Neuron (in vitro differentiated cells): ENCODE data around the gene LAMTOR1.

ENCODE experiments used
- H2AFZ ChIP-seq: one replicate; pipeline ENCODE4 v1.6.1; 2013; ENCODE audit warnings: low read depth, mild to moderate bottlenecking, inconsistent platforms, low read length, moderate library complexity
- H3K27me3 ChIP-seq: one replicate; pipeline ENCODE4 v1.6.1; 2013; ENCODE audit warnings: low read length; ENCODE audit not compliant: insufficient read depth
- H3K36me3 ChIP-seq: one replicate; pipeline ENCODE4 v1.6.1; 2013; ENCODE audit warnings: low read length; ENCODE audit not compliant: insufficient read depth
- H3K4me1 ChIP-seq: one replicate; pipeline ENCODE4 v1.6.1; 2013; ENCODE audit warnings: low read length; ENCODE audit not compliant: insufficient read depth
- H3K4me3 ChIP-seq: 2 replicates; pipeline ENCODE4 v1.5.1; 2013; ENCODE audit warnings: mild to moderate bottlenecking, low read length, moderate library complexity
- H3K9me3 ChIP-seq: one replicate; pipeline ENCODE4 v1.6.1; 2013; ENCODE audit warnings: low read length

LAMTOR1 gene

DNA sequence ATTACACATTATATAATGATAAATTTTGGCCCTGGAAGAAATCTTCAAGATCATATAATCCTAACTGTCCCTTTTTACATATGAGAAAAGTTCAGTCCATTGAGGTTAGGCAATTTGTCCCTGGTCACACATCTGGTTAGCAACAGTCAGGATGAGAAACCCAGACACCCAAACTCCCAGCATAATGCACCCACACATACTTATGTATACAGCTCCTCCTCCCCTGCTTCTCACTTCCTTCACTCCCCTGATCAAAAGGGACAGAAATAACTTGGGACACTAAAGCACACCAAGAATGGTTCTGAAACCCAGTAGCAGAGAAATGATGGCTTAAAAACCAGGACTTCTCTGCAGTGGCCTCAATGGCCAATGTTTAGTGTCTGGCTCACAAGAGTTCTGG lies 33.9 kb downstream of the LAMTOR1 start:
- Histone ChIP-seq H3K9me3 (no peaks in the 10 kb centered on the region), H3K36me3 (peaks cover 12% of the 10 kb centered on the region), H2AFZ (no peak overlapping the region), H3K27me3 (no peaks in the 10 kb centered on the region), H3K4me1 (peaks cover 18% of the 10 kb centered on the region), H3K4me3 (no peak overlapping the region)

DNA sequence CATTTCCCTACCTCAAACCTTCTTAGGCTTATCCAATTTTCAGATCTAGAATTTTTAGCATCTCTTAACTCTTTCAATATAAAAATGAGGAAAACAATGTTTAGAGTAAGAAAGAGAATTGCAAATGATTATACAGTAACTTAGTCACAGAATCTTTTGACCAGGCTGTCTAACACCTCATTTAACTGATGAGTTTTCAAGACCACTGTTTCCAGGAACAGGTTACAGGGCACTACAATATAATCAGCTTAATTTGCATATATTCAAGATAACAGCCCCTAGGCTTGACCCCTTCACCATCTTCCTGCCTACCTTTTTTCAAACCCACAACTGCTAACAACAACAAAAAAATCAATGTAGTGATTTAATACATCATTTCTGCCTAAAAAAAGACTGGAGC lies 35.4 kb downstream of the LAMTOR1 start:
- peaks cover 17% of the 10 kb centered on the region for H3K4me1 ChIP-seq
- no peaks in the 10 kb centered on the region for H3K27me3 ChIP-seq
- H3K36me3 ChIP-seq, result peaks cover 12% of the 10 kb centered on the region

DNA sequence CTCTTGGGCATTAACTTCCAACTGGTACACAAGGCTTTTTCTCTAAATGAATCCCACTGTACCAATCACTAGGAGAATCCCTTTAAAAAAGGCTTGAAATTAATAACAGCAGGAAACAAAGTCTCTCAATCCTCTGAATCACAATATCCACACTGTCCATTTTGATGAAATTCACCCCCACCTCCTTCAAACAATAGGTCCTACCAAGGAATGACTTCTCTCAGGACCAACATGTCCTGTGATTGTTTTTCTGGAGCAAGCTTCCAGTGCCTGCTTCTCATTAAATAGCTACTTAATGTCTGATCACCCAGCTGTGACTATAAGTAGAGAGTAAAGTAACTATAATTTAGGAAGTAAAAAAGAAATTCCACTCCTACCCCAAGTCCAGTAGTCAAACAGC lies 35.8 kb downstream of the LAMTOR1 start:
- peaks cover 12% of the 10 kb centered on the region for H3K36me3 ChIP-seq
- H3K9me3 ChIP-seq, result no peaks in the 10 kb centered on the region
- peaks cover 13% of the 10 kb centered on the region for H3K4me1 ChIP-seq
- no peaks in the 10 kb centered on the region for H3K27me3 ChIP-seq
- H3K4me3 ChIP-seq, result no peak overlapping the region
- no peak overlapping the region for H2AFZ ChIP-seq

More for the DNA sequence above, 35.4 kb downstream of the LAMTOR1 start:
- Histone ChIP-seq H3K9me3 (no peaks in the 10 kb centered on the region), H3K4me3 (no peak overlapping the region), H2AFZ (no peak overlapping the region)

DNA sequence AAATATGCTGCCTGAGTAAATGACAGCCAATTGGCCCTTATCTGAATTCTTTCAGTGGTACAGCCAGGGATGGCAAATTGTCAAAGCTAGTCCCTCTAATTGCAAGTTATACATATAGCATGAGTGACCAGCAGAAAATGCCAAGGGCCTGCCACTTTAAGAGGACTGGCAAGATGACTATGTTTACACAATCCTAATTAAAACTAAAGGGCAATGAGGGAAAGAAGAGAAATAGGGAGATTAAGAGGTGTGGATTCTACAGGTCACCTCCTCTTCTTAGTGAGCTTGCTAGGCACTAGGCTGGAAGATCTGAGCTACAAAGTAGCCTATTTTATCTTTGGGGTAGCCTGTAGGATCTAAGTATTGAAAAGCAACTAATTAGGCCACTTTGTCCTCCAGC lies 36.2 kb downstream of the LAMTOR1 start:
- Histone ChIP-seq H3K4me1 (peaks cover 9% of the 10 kb centered on the region), H2AFZ (no peak overlapping the region), H3K9me3 (no peaks in the 10 kb centered on the region), H3K36me3 (peaks cover 15% of the 10 kb centered on the region), H3K4me3 (no peak overlapping the region), H3K27me3 (no peaks in the 10 kb centered on the region)

DNA sequence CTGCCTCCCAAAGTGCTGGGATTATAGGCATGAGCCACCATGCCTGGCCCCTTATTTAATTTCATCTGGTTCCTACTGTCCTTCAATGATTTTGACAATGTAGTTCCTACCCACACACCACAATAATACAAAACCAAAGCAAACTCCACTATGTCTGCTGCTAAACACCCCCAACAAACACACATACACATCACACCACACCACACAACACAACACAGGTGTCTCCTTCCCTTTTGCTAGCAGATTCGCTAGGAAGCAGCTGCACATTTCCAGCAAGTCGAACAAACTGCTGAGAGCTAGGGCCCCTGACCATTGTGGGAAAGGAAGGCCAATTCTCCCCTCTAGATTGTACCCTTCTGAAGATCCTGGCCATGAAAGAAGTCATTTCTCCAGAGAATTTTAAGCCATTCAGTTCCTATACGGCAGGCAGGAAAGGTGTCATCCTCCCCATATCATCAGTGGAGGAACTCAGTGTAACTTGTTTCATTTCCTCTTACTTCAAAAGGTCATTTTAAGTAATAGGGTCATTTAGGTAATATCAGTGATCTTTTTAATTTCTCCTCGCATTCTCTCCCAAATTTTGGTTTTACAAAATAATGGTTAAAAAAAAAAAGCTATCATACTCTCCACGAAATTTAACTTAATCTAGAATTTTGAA lies 41.2 kb downstream of the LAMTOR1 start:
- H3K4me1 ChIP-seq, result no peaks in the 10 kb centered on the region
- peaks cover 13% of the 10 kb centered on the region for H3K36me3 ChIP-seq
- H3K9me3 ChIP-seq, result no peaks in the 10 kb centered on the region
- H2AFZ ChIP-seq, result no peak overlapping the region
- H3K4me3 ChIP-seq, result no peak overlapping the region
- H3K27me3 ChIP-seq, result no peaks in the 10 kb centered on the region

DNA sequence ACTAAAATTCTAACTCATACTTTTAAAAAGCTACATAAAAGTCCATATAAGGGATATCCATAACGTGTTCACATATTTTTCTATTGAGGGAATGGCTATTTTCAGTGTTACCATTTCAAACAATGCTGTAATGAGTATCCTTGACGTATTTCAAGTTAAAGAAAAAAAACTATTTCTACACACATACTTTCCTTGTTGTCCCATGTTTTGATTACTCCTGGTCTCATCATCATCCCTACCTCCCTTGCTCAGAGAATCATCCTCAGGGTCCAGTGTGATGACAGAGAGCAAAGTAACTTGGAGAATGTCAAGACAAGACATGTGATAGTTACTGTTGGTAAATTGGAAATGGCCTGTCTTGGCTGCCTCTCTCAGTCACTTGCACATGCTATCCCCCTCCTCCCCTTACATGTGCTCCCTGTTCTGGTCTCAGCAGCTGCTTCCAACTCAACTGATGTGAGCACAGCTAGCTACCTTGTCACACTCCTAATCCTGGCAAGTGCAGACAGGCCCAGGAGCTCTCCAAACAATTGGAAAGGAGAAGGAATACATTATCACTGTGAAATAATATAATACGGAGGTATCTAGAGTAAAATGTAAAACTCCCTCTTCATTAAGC lies 44.6 kb downstream of the LAMTOR1 start:
- Histone ChIP-seq H3K9me3 (no peaks in the 10 kb centered on the region), H3K4me3 (no peak overlapping the region), H2AFZ (no peak overlapping the region), H3K4me1 (peaks cover 1% of the 10 kb centered on the region), H3K27me3 (no peaks in the 10 kb centered on the region), H3K36me3 (peaks cover 13% of the 10 kb centered on the region)

DNA sequence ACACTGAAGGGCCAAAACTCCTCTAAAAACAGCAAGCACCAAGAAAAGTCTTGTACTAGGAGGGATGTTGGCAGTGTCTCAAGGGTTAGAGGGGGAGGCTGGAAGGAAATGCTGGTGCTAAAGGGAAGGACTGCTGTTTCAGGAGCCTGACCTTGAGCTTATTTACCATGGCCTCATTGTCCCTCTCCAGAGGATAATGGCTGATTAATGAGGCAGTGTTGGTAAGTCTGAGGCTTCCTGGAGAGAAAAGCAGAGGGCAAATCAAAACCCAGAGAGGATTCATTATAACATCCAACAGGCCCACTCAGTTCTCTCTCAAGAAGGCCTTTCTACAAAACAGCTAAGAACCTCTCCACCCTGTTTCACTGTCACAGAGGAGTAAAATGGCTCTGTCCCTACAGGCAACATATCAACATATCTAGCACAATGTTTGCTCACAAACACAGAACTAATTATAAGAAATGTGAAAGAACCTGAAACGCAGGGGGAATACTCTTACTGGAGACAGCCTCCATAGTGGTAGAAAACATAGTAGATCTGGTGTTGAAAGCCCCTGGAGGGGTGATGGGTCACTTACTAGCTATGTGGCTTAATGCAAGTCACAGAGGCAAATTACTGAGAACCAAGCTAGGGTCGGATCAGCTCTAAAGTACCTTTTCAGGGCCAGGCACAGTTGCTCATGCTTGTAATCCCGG lies 54.2 kb downstream of the LAMTOR1 start:
- Histone ChIP-seq H3K4me1 (peaks cover 9% of the 10 kb centered on the region), H3K9me3 (no peaks in the 10 kb centered on the region), H2AFZ (no peak overlapping the region), H3K4me3 (no peak overlapping the region), H3K36me3 (peaks cover 5% of the 10 kb centered on the region), H3K27me3 (no peaks in the 10 kb centered on the region)
